ENCODE results near the gene GIGYF2. TPM values are rescaled to one million over a fixed set of nuclear protein-coding genes. Genes with fewer than 3 reads are reported as not detected.
A peak's percentile ranks its signal among the peaks of the same experiment; 100 is the strongest.

GIGYF2 gene
- total RNA-seq, 1 experiment from 2014 or later: 55.3 TPM

- no peak overlapping the region for H4K91ac ChIP-seq (ENCODE audit: insufficient read length, low read depth, low read length)
- H2BK120ac ChIP-seq (ENCODE audit: low read depth, low read length, poor library complexity, severe bottlenecking): no peak overlapping the region
- H4K5ac ChIP-seq (ENCODE audit: insufficient read length, low read depth, low read length): no peak overlapping the region
- no peaks in the 10 kb centered on the region for H3K27me3 ChIP-seq (ENCODE audit: insufficient read depth, low read length)
- H3K9ac ChIP-seq (ENCODE audit: extremely low read depth, insufficient read length, low read length): no peak overlapping the region
- Mint-ChIP-seq H3K4me3 (peak overlapping the region in 1 of 2 experiments; percentile 57; a peak in 2 of 5 replicates), H3K27ac (peak overlapping the region in 1 of 3 experiments; percentile 7; a peak in 2 of 7 replicates), H3K36me3 (ENCODE audit: insufficient read depth in 1 of 3, low read depth in 3 of 3) (peaks cover 20 to 30% (median 24%) of the 10 kb centered on the region in 3 experiments; a peak in 6 of 7 replicates), H3K27me3 (ENCODE audit: low read depth) (no peaks in the 10 kb centered on the region), H3K9me3 (no peaks in the 10 kb centered on the region; a peak in 1 of 5 replicates), H3K4me1 (peaks cover 29 to 32% of the 10 kb centered on the region in 2 experiments)
- no peak overlapping the region for H2BK5ac ChIP-seq (ENCODE audit: insufficient read length, low read length)
- no peak overlapping the region for H2AK5ac ChIP-seq (ENCODE audit: insufficient read length, low read length)
- no peak overlapping the region for H3K56ac ChIP-seq (ENCODE audit: insufficient read length, low read depth, low read length)
- no peaks in the 10 kb centered on the region for H3K9me3 ChIP-seq (ENCODE audit: control insufficient read depth, low read depth, low read length)
- no peak for DNase-seq
- H3K18ac ChIP-seq (ENCODE audit: insufficient read length, low read depth, low read length): no peak overlapping the region
- no peak overlapping the region for H2BK15ac ChIP-seq (ENCODE audit: low read depth, low read length)
- H2BK20ac ChIP-seq (ENCODE audit: low read depth, low read length, poor library complexity, severe bottlenecking): no peak overlapping the region
- peaks cover 3% of the 10 kb centered on the region for H3K79me1 ChIP-seq (ENCODE audit: insufficient read depth, low read depth, low read length, poor library complexity, severe bottlenecking)
- H3K79me2 ChIP-seq (ENCODE audit: insufficient read depth, low read length): peaks cover 38% of the 10 kb centered on the region
- H2AFZ ChIP-seq (ENCODE audit: low read length): no peak overlapping the region
- H3K4me1 ChIP-seq (ENCODE audit: insufficient read depth, low read length): no peaks in the 10 kb centered on the region; the same call in 1 of the 2 replicates
- no peak overlapping the region for H3K14ac ChIP-seq (ENCODE audit: insufficient read depth, low read length)
- no peak overlapping the region for H3K27ac ChIP-seq (ENCODE audit: insufficient read length, low read depth, low read length)
- H3K4ac ChIP-seq (ENCODE audit: low read depth, low read length): no peak overlapping the region
- no peak overlapping the region for H3K23ac ChIP-seq (ENCODE audit: insufficient read length, low read depth, low read length)
- H3T11ph ChIP-seq (ENCODE audit: low read length): no peak overlapping the region
- H3K23me2 ChIP-seq (ENCODE audit: insufficient read length, low read depth, low read length, poor library complexity, severe bottlenecking): peaks cover 3% of the 10 kb centered on the region
- H3K4me2 ChIP-seq (ENCODE audit: insufficient read depth, insufficient read length, low read length): no peak overlapping the region
- H4K8ac ChIP-seq (replicated peaks; ENCODE audit: insufficient read length, low read depth, low read length): no peak overlapping the region
- H4K20me1 ChIP-seq (ENCODE audit: control insufficient read depth, insufficient read depth, insufficient read length): no peaks in the 10 kb centered on the region
- H2BK12ac ChIP-seq (ENCODE audit: insufficient read length, low read depth, low read length): no peak overlapping the region
- WGBS (ENCODE audit: extremely low coverage, insufficient read length, low lambda C conversion rate): no CpG with 5 or more reads among the region's 1 CpG
- TF ChIP-seq CTCF (conservative IDR thresholded peaks at IDR 0.05): no peak
Measured at GRCh38 chr2:232700154-232700553, 3.0 kb downstream of the GIGYF2 start.

Measured in H9 (cell line).